Thyroid gland (tissue), 4 donors: Measurements from ENCODE around the gene MED9. TPM values are rescaled to one million over a fixed set of nuclear protein-coding genes. Genes with fewer than 3 reads are reported as not detected.

ENCODE experiments used
- DNase-seq, 2 donors: peaks; one replicate each; pipeline ENCODE4 v3.0.0-alpha.2; 2019
- H3K27ac ChIP-seq, 3 donors: fragments of 200-600 bp; sonication (generic); 1 replicate in 2 of 3; 2 replicates in 1 of 3; pipeline ENCODE4 v1.5.1; 2016 to 2019; ENCODE audit warnings: mild to moderate bottlenecking in 1 of 3, moderate library complexity in 1 of 3
- H3K27me3 ChIP-seq: fragments of 200-600 bp; sonication (generic); one replicate; pipeline ENCODE4 v1.5.1; 2019
- H3K36me3 ChIP-seq, 2 donors: fragments of 200-600 bp; sonication (generic); one replicate each; pipeline ENCODE4 v1.5.1; 2016 to 2019
- H3K4me1 ChIP-seq, 2 donors: fragments of 200-600 bp; sonication (generic); one replicate each; pipeline ENCODE4 v1.5.1; 2017 to 2019
- H3K4me3 ChIP-seq, 3 donors: fragments of 200-600 bp; sonication (generic); replicated peaks in 1 of 3; 1 replicate in 2 of 3; 2 replicates in 1 of 3; pipeline ENCODE4 v1.5.1; 2016; ENCODE audit warnings: mild to moderate bottlenecking in 1 of 3
- H3K9me3 ChIP-seq: fragments of 200-600 bp; sonication (generic); one replicate; pipeline ENCODE4 v1.5.1; 2017
- POLR2A ChIP-seq, 2 donors: fragments of 450-650 bp; IDR thresholded peaks; one replicate each; pipeline ENCODE4 v1.6.1; 2017; ENCODE audit warnings: antibody characterized with exemption in 2 of 2, mild to moderate bottlenecking in 2 of 2, moderate library complexity in 1 of 2
- WGBS, 2 donors: methylation state at CpG; one replicate each; pipeline ENCODE4 v1.1.5; 2017; 5-methylcytosine and 5-hydroxymethylcytosine counted together
- intact Hi-C: fragments of 100-400 bp; cut with DNase I; formaldehyde crosslinking; loops from one replicate; pipeline ENCODE4 v1.15.1; 2023
- total RNA-seq, 4 donors: library from RNA; depleted of rRNA; stranded (reverse); fragments of >200 nt; gene quantifications; one replicate each; pipeline ENCODE4 v1.2.3, GENCODE V29; 2016
- TF ChIP-seq, protein P1 (sequence below), 6 experiments: fragments of 200-600 bp in 3 of 6; fragments of 450-650 bp in 3 of 6; sonication (generic) in 3 of 6; IDR thresholded peaks; one replicate each; pipeline ENCODE4 v1.5.1; 2016 to 2019; ENCODE audit warnings: antibody characterized with exemption in 6 of 6, mild to moderate bottlenecking in 2 of 6, inconsistent platforms in 1 of 6, moderate library complexity in 1 of 6

The MED9 gene
- total RNA-seq, 4 donors from 2014 or later = 27.9 to 35.4 (median 30.8) TPM

DNA sequence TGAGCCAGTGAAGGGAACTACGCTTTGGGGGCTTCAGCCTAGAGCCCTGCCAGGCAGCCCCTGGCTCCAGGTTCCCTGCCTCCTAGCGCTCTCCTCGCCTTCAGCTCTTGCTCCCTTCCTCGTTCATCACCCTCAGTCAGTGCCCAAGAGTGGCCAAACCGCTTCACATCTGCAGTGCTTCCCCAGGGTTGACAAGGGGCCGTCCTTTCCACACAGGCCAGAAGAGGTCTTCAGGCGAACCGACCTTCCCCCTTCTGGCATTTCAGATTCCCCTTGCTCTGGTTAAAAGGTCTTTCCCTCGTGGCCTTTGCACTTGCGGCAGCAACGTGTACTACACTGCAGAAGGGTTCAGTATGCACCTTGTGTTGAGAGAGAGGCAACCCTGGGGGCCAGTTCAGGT is 15.3 kb downstream of the MED9 start:
- Histone ChIP-seq H3K36me3 (peaks cover 26 to 28% of the 10 kb centered on the region in 2 donors), H3K4me3 (no peak overlapping the region), H3K27me3 (no peaks in the 10 kb centered on the region), H3K4me1 (peaks cover 7 to 16% of the 10 kb centered on the region in 2 donors), H3K27ac (no peak overlapping the region), H3K9me3 (no peaks in the 10 kb centered on the region)
- TF ChIP-seq, protein P1, sequence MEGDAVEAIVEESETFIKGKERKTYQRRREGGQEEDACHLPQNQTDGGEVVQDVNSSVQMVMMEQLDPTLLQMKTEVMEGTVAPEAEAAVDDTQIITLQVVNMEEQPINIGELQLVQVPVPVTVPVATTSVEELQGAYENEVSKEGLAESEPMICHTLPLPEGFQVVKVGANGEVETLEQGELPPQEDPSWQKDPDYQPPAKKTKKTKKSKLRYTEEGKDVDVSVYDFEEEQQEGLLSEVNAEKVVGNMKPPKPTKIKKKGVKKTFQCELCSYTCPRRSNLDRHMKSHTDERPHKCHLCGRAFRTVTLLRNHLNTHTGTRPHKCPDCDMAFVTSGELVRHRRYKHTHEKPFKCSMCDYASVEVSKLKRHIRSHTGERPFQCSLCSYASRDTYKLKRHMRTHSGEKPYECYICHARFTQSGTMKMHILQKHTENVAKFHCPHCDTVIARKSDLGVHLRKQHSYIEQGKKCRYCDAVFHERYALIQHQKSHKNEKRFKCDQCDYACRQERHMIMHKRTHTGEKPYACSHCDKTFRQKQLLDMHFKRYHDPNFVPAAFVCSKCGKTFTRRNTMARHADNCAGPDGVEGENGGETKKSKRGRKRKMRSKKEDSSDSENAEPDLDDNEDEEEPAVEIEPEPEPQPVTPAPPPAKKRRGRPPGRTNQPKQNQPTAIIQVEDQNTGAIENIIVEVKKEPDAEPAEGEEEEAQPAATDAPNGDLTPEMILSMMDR (IDR thresholded peaks at IDR 0.05) = no peak
- no peak for TF ChIP-seq POLR2A (IDR thresholded peaks at IDR 0.05)
- intact Hi-C loops = no loop called here
- WGBS, 2 donors = 84 to 85% methylated on average over 11 of the region's 11 CpGs
- no peak for DNase-seq

DNA sequence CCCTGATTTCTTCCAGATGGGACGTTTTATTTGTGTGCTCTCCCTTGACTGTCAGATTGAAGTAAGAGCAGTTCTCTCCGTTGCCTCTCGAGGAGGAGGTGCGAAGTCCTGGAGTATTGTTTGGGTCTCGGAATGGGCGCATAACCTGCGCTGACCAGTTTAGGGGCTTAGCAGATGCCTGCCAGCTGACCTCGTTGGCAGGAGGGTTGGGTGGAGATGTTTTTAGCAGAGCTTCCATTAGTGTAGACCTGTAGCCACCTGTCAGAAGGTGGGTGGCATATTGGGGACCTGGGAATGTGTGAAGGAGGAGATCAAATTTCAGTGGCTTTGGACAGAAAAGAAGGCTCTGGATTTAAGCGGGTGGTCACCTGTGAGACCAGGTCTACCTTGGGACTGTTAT is 15.8 kb downstream of the MED9 start:
- Histone ChIP-seq H3K9me3 (no peaks in the 10 kb centered on the region), H3K36me3 (peaks cover 24% of the 10 kb centered on the region in 2 donors), H3K4me3 (no peak overlapping the region), H3K27ac (peak overlapping the region in 1 of 3 donors; percentile 96), H3K27me3 (no peaks in the 10 kb centered on the region), H3K4me1 (peaks cover 7 to 18% of the 10 kb centered on the region in 2 donors)
- WGBS, 2 donors = 90 to 92% methylated on average over 9 of the region's 9 CpGs
- no peak for DNase-seq
- TF ChIP-seq, protein P1 (IDR thresholded peaks at IDR 0.05) = no peak
- TF ChIP-seq POLR2A (IDR thresholded peaks at IDR 0.05) = no peak
- intact Hi-C loops = no loop called here

DNA sequence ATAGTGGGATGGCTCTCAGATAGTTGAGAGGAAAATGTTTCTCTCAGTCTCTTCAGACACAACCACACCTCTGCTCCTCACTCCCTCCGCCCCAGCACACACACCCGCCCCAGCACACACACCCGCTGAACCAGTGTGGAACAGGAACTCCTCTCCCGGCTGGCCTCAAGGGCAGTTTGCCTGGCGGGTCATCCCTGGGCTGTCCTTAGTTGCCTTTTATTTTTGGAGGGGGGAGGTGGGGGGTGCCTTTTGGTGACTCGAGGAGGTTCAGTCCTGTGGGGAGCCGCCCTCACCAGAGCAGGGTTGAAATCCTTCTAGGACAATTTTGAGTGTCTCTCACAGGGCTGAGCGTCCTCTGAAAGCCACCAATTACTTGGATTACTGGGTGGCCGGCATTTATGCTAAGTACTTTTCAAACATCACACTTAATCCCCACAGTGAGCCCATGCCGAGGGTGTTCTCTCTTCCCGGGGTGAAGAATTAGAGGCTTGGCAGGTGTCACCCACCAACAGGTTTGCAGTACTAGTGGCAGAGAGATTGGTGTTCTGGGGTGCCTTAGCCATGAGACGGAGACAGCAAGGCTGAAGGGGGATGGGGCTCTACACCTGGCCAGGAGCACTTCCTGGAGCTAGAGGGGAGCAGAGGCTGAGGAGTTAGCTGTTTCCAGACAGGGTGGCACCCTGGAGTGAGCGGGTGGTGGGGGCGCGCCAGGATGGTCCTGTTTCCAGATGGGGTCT is 16.6 kb downstream of the MED9 start:
- Histone ChIP-seq H3K27ac (peak overlapping the region; percentile 85 to 96 (median 86)), H3K4me1 (peaks cover 7 to 18% of the 10 kb centered on the region in 2 donors), H3K4me3 (peak overlapping the region in 1 of 3 donors; percentile 76), H3K36me3 (peaks cover 18 to 24% of the 10 kb centered on the region in 2 donors), H3K9me3 (no peaks in the 10 kb centered on the region), H3K27me3 (no peaks in the 10 kb centered on the region)
- intact Hi-C loops = no loop called here
- WGBS, 2 donors = 74 to 75% methylated on average over 15 of the region's 15 CpGs
- TF ChIP-seq, protein P1 (IDR thresholded peaks at IDR 0.05) = no peak
- TF ChIP-seq POLR2A (IDR thresholded peaks at IDR 0.05) = peak in 1 of 2 donors; percentile 7
- peak; percentile 63 to 65 for DNase-seq

DNA sequence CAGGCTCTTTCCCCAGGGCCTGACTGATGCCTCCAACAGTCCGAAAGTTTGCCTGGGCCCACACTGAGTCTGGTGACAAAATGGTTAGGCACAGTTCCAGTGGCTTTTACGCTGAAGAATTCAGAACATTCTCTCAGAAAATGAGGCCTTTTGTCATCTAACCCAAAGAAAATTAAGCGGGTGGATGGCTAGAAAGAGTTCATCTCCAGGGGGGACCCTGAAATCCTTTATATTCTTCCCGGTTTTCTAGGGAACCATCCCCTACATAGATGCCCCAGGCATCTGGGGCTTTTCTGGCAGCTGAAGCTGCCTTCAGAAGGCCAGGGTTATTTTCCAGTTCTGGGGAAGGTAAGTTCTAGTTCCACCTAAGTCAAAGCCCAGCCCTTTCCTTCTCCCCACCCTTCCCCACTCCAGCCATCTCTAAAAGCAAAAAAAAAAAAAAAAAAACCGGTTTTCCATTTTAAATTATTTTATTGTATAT is 17.2 kb downstream of the MED9 start:
- Histone ChIP-seq H3K4me3 (peak overlapping the region in 1 of 3 donors; percentile 76), H3K36me3 (peaks cover 18 to 21% of the 10 kb centered on the region in 2 donors), H3K9me3 (no peaks in the 10 kb centered on the region), H3K27me3 (no peaks in the 10 kb centered on the region), H3K4me1 (peaks cover 7 to 18% of the 10 kb centered on the region in 2 donors), H3K27ac (peak overlapping the region; percentile 85 to 96 (median 86))
- 79 to 81% methylated on average over 5 of the region's 5 CpGs for WGBS, 2 donors
- no peak for DNase-seq
- intact Hi-C loops = no loop called here
- TF ChIP-seq, protein P1 (IDR thresholded peaks at IDR 0.05) = no peak
- TF ChIP-seq POLR2A (IDR thresholded peaks at IDR 0.05) = no peak

DNA sequence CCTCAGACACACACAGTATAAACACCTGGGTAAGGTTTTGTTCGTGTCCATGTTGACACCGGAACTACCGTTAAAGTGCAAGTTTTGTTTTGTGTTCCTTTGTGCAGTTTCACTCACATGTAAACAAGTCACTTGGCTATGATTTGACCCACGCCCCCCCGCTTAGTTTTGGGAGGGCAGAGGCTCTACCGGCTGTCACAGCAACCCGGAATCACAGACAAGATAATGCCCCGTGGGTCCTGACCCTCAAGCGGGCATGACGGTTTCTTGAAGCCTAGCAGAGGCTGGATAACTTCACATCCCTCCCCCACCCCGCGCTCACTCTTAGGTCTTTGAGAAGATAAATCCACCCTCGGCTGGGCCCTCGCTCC is 17.7 kb downstream of the MED9 start:
- H3K9me3 ChIP-seq = no peaks in the 10 kb centered on the region
- peak overlapping the region; percentile 2 to 80 (median 76) for H3K4me3 ChIP-seq
- TF ChIP-seq, protein P1 (IDR thresholded peaks at IDR 0.05) = no peak
- no peak for TF ChIP-seq POLR2A (IDR thresholded peaks at IDR 0.05)
- peaks cover 7 to 18% of the 10 kb centered on the region in 2 donors for H3K4me1 ChIP-seq
- H3K27ac ChIP-seq = peak overlapping the region; percentile 85 to 96 (median 86)
- no peaks in the 10 kb centered on the region for H3K27me3 ChIP-seq
- peaks cover 18 to 21% of the 10 kb centered on the region in 2 donors for H3K36me3 ChIP-seq
- intact Hi-C loops = no loop called here
- peak; percentile 32 to 35 for DNase-seq
- WGBS, 2 donors = 41 to 49% methylated on average over 14 of the region's 14 CpGs
